Upper lobe of left lung (tissue), 4 donors: ENCODE data around the gene SPX.

Experiments used
- POLR2A ChIP-seq, 4 donors: fragments of 450-650 bp; IDR thresholded peaks; one replicate each; pipeline ENCODE4 v1.5.1; 2016 to 2017; ENCODE audit warnings: antibody characterized with exemption in 4 of 4, mild to moderate bottlenecking in 2 of 4
- TF ChIP-seq, protein P1 (sequence below), 6 experiments: fragments of 450-650 bp in 4 of 6; fragments of 200-600 bp in 2 of 6; sonication (generic) in 2 of 6; IDR thresholded peaks; one replicate each; pipeline ENCODE4 v1.5.1; 2016 to 2019; ENCODE audit warnings: antibody characterized with exemption in 6 of 6

DNA sequence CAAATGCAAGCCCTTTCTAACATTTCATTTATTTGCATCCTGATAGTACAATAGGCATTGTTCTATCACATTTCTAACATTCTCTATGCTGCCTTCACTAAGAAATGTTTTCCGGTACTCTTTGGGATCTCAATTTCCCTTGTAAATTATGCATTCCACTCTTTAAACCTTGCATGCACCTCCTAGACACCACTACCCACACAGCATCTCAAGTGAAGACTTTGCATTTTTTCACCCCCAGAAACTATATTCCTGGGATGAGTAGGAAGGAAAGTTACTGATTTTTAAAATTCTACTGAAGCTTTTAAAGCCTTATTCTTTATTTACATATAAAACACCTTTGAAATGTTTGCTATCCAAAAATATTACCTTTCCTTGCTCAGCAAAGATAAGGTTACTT, 51.4 kb downstream of the SPX start:
- TF ChIP-seq, protein P1, sequence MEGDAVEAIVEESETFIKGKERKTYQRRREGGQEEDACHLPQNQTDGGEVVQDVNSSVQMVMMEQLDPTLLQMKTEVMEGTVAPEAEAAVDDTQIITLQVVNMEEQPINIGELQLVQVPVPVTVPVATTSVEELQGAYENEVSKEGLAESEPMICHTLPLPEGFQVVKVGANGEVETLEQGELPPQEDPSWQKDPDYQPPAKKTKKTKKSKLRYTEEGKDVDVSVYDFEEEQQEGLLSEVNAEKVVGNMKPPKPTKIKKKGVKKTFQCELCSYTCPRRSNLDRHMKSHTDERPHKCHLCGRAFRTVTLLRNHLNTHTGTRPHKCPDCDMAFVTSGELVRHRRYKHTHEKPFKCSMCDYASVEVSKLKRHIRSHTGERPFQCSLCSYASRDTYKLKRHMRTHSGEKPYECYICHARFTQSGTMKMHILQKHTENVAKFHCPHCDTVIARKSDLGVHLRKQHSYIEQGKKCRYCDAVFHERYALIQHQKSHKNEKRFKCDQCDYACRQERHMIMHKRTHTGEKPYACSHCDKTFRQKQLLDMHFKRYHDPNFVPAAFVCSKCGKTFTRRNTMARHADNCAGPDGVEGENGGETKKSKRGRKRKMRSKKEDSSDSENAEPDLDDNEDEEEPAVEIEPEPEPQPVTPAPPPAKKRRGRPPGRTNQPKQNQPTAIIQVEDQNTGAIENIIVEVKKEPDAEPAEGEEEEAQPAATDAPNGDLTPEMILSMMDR (IDR thresholded peaks at IDR 0.05), result no peak
- TF ChIP-seq POLR2A (IDR thresholded peaks at IDR 0.05), result no peak
